ENCODE results near the gene TSR2.

Gene TSR2

DNA sequence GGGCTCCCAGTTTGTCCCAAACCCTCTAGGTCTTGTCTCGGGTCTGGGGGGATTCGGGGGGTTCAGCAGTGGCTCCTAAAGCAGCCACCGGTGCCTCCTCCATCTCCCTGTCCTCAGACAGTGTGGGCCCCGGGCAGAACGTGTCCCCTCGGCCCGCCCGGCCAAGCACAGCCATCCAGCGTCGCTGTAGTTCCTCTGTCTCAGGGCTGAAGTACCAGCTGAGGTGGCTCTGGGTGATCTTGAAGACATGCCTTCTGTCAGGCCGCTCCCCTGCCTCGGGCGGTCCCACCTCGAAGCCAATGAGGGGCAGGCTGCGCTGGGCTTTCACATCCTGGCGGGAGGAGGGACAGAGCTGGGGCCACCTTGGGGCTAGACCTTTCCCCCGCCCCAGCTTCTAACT, 5.9 kb downstream of the TSR2 start:
- peaks cover 4% of the 10 kb centered on the region in 2 experiments for H3K4me1 ChIP-seq (ENCODE audit: control insufficient read depth in 1 of 2, insufficient read depth in 1 of 2, low read depth in 1 of 2, low read length in 1 of 2)
- no peaks in the 10 kb centered on the region for H3K27me3 ChIP-seq
- peaks cover 8% of the 10 kb centered on the region for H3K36me3 ChIP-seq
- no peak for TF ChIP-seq CTCF (IDR thresholded peaks at IDR 0.05)
- no peaks in the 10 kb centered on the region for H3K9me3 ChIP-seq
- H3K4me3 ChIP-seq (ENCODE audit: low read depth in 1 of 2, low read length in 1 of 2) = no peak overlapping the region
- H3K27ac ChIP-seq = no peak overlapping the region

DNA sequence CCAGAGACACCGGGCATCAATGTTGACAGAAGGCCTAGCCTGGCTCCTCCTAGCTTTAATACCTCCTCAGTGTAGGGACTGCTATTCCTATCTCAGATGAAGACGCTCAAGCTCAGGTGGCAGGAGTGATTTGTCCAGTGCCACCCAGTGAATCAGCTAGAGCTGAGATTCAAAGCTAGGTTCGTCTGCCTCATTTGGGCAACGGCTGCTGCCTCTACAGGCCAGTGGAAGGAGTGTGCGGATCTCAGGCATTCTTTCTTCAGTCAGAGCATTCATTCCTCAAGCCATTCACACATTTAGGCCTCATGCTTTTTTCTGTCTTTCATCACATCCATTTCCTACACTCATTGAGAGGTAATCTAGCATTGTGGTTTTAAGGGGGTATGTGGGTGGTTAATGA, 7.3 kb downstream of the TSR2 start:
- no peak for TF ChIP-seq CTCF (IDR thresholded peaks at IDR 0.05)
- Histone ChIP-seq H3K27ac (no peak overlapping the region), H3K36me3 (peaks cover 8% of the 10 kb centered on the region), H3K4me3 (ENCODE audit: low read depth in 1 of 2, low read length in 1 of 2) (no peak overlapping the region), H3K4me1 (ENCODE audit: control insufficient read depth in 1 of 2, insufficient read depth in 1 of 2, low read depth in 1 of 2, low read length in 1 of 2) (no peaks in the 10 kb centered on the region), H3K27me3 (no peaks in the 10 kb centered on the region), H3K9me3 (no peaks in the 10 kb centered on the region)

DNA sequence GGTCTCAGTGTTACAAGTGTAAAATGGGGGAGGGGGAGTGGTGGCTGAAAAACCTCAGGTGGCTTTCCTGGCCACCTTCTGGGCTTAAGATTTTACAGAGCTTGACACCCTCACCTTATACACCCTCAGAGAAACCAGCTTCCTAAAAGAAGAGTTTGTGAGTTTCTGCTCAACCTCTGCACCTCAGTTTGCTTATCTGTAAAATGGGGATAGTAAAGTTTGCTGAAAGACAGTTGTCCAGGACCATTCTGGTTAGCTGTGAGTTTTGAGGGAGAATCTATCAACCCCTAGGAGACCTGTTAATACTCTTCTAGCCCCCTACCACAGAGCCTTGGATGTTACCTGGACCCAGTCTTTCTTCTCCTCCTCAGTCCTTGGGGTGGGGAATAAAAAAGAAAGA, 9.7 kb downstream of the TSR2 start:
- H3K36me3 ChIP-seq = no peaks in the 10 kb centered on the region
- TF ChIP-seq CTCF (IDR thresholded peaks at IDR 0.05) = no peak
- H3K9me3 ChIP-seq = no peaks in the 10 kb centered on the region

DNA sequence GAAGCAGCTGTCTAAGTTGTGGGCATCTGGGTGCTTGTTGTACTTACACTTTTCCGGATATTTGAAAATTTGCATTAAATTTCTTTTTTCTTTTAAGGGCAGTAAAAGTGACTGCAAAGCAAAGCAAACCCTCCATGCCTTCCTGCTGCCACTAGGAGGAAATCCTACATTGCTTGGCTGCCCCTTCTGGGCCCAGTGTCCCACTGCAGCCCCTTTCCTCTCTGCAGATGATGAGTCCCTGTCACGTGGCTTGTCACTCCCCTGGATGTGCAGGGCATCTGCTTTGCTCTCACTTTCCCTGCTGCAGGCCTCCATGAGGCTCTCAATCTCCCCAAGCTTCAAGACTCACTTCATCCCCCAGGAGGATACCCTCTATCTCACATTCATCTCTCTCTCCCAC, 12.7 kb downstream of the TSR2 start:
- no peak overlapping the region for H3K27ac ChIP-seq
- TF ChIP-seq CTCF (IDR thresholded peaks at IDR 0.05) = no peak
- no peaks in the 10 kb centered on the region for H3K9me3 ChIP-seq
- H3K4me3 ChIP-seq (ENCODE audit: low read depth in 1 of 2, low read length in 1 of 2) = no peak overlapping the region
- H3K4me1 ChIP-seq (ENCODE audit: control insufficient read depth in 1 of 2, insufficient read depth in 1 of 2, low read depth in 1 of 2, low read length in 1 of 2) = no peaks in the 10 kb centered on the region
- H3K36me3 ChIP-seq = no peaks in the 10 kb centered on the region
- H3K27me3 ChIP-seq = no peaks in the 10 kb centered on the region

More for the DNA sequence above, 9.7 kb downstream of the TSR2 start:
- H3K4me1 ChIP-seq (ENCODE audit: control insufficient read depth in 1 of 2, insufficient read depth in 1 of 2, low read depth in 1 of 2, low read length in 1 of 2) = no peaks in the 10 kb centered on the region
- no peak overlapping the region for H3K27ac ChIP-seq
- no peak overlapping the region for H3K4me3 ChIP-seq (ENCODE audit: low read depth in 1 of 2, low read length in 1 of 2)
- H3K27me3 ChIP-seq = no peaks in the 10 kb centered on the region

DNA sequence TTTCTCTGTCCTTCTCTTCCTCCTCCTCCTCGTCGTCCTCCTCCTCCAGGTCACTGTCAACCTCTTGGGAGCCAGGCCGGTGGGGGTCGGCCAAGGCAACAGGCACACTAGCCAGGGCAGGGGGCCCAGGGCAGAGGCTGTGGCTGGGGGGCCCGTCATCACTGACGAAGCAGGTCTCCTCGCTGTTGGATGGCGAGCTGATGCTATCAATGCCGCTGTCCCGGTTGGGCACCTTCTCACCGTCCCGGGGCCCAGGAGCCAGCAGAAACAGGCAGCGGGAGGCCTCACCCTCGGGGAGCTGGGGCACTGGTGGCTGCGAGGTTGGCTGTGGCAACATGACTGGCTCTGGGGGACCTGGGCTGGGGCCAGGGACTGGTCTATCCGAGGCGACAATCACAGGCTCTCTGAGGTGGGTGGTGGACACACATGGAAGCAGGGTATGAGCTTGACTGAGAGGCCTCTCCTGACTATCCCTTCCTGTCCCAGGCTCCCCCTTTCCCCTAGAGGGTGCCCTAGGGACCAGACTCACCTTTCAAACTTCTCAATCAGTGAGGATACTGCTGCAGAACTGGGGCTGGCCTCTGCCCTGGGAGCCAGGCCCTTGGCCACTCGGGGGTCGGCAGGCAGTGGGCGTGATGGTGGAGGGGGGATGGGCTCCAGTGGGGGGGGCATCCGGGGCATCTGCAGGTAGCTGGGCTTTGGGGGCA, 30.0 kb downstream of the TSR2 start:
- Histone ChIP-seq H3K27me3 (no peaks in the 10 kb centered on the region), H3K4me1 (ENCODE audit: control insufficient read depth in 1 of 2, insufficient read depth in 1 of 2, low read depth in 1 of 2, low read length in 1 of 2) (no peaks in the 10 kb centered on the region), H3K27ac (no peak overlapping the region)

More for the DNA sequence above, 30.0 kb downstream of the TSR2 start:
- TF ChIP-seq CTCF (IDR thresholded peaks at IDR 0.05) = no peak
- Histone ChIP-seq H3K9me3 (no peaks in the 10 kb centered on the region), H3K36me3 (no peaks in the 10 kb centered on the region), H3K4me3 (ENCODE audit: low read depth in 1 of 2, low read length in 1 of 2) (no peak overlapping the region)

Measured in neutrophil (primary cell).